GM20000 (cell line): Measurements from ENCODE around the gene ZNF574.

Experiments
- DNase-seq: peaks from one replicate; pipeline ENCODE4 v3.0.0; 2012; ENCODE audit warnings: low spot score
- CTCF ChIP-seq: IDR thresholded peaks from 2 replicates; pipeline ENCODE4 v1.5.1; 2012; ENCODE audit warnings: mild to moderate bottlenecking, control low read depth; ENCODE audit errors: extremely low read depth, missing control alignments

ZNF574 gene

DNA sequence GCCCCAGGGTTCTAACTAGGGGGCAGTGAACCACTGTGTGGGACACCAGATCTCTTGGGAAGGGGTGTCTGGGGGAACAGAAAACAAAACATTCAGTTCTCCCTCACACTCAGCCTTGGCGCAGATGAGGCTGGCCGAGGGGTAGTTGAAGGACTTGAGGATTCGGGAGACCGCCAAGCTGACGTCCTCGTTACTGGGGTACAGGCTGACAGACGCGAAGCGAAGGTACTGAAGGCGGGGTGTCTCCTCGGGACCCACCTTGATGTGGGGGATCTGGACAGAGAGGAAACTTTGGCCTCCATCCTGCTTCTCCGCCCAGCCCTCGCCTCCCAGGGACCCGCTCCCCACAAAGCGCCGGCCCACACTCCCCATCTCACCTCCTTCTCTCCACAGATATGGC is 13.6 kb upstream of the ZNF574 start:
- no peak for DNase-seq
- TF ChIP-seq CTCF, result no peak

DNA sequence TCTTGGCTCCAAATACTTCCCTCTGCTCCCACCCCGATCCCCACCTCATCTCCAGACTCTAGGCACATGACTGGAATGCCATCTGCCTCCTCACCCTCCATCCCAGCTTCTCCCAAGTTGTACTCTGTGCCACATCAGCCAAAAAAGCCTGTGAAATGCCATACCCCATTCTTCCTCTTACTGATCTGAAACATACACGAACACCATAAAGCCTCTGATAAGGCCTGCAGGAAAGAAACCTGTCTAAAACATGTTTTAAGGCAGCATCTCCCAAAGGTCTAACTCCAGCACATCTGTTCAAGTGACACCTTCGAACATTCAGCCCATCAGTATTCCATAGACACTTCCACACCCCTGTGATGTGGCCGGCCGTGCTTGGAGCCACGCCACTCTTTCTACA is 11.5 kb upstream of the ZNF574 start:
- DNase-seq, result no peak
- no peak for TF ChIP-seq CTCF

DNA sequence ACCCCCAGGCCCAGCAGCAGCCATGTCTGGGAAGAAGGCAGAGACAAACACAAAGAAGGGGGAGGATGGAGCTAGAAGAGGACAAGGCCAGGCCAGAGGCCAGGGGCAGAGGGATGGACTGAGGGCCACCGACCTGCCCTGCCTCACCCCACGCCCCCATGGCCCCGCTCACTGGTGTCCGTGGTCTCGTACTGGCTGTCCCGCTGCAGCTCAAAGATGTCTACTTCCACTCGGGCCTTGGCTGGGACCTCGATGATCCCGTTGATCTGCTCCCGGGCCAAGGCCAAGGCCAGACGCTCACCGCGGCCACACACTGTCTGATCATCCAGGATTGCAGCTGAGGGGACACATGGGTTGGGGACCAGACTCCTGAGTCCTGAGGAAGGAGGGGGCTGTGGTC is 10.9 kb upstream of the ZNF574 start:
- no peak for DNase-seq

GRCh38 chr19:42065511-42065910 is 10.5 kb upstream of the ZNF574 start:
- DNase-seq, result no peak
- TF ChIP-seq CTCF, result no peak

More for the DNA sequence above, 10.9 kb upstream of the ZNF574 start:
- TF ChIP-seq CTCF, result no peak

DNA sequence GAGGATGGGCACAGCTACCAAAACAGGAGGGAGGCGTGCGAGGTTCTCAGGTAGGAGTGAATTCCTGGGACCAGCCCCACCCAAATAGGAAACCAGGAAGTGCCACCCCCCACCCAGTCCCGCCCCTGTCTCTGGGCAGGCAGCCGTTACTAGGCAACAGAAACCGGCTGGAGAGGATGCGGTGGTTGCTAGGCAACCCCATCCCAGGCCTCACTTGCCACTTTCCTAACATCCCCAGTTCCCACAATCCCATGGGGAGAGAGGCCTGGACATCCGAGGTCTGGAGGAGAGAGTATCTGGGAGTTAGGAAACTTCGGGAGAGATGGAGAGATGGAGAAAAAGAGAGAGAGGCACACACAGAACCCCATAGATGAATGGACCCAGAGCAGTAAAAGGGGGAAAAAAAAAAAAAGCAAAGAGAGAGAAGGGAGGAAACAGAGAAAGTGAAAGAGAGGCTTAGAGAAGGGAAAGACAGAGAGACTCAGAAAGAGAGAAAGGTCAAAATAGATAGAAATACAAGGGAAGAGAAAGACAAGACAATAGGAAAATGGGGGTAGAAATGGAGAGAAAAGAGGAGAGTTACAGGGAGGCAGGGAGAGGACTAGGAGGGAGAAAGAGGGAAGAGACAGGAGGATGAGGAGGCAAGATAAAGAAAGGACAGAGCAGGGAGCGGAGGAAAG is 9.8 kb upstream of the ZNF574 start:
- no peak for DNase-seq
- no peak for TF ChIP-seq CTCF

DNA sequence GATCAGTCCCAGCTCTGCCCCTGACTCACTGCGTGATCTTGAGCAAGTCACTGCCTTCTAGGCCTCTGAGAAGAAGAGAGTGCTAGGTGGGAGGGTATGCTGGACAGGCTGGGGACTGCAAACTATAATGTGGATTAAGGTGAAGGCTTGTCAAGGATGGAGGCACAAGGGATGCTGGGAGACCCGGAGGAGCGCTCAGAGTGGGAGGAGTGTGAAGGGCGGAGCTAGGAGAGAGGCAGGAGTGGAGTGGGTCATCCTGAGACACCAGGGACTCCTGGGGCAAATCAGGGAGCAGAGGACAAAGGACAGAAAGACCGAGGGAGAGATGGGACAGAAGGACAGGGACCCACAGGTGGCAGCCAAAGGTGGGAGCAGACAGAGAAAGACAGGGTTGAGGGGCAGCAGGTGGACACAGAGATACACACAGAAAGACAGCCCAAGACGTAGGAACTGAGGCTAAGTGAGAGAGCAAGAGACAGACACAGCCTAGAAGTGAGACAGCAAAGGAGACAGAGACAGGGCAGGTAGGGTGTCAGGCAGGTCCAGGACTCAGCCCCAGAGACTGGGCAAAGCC is 8.6 kb upstream of the ZNF574 start:
- no peak for TF ChIP-seq CTCF
- no peak for DNase-seq

- TF ChIP-seq CTCF, result no peak
- no peak for DNase-seq
Measured at GRCh38 chr19:42068361-42068755, 7.6 kb upstream of the ZNF574 start.
